ENCODE measurements around the gene APOC3. TPM values are rescaled to one million over a fixed set of nuclear protein-coding genes. Genes with fewer than 3 reads are reported as not detected.

Gene APOC3
- total and polyA plus RNA-seq, 8 donors = 0.32 to 2.1 (median 0.62) TPM; not detected in 3

DNA sequence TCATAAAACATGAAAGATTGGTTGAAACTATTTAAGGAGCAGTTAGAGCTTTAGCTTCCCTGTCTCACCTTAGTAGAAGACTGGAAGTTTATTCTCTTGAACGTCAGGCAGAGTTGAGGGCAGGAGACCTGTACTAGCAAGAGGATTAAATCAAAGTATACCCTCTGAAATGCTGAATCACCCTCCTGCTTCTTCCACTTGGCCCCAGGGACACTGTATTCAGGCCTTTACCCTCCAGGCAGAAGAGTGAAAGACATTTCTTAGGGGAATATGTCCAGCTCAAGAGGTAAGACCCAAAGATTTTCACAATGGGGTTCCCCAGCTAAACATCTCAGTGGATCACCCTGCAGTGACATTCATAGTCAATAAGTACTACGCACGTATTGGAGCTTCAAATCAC, 18.5 kb upstream of the APOC3 start:
- H3K36me3 ChIP-seq = no peaks in the 10 kb centered on the region
- DNase-seq (no peak), ATAC-seq (no peak)
- H3K27ac ChIP-seq = no peak overlapping the region
- intact Hi-C loops (cut with DNase I) = no loop called here
- no peaks in the 10 kb centered on the region for H3K4me1 ChIP-seq
- no peaks in the 10 kb centered on the region for H3K27me3 ChIP-seq
- H3K4me3 ChIP-seq = no peak overlapping the region
- TF ChIP-seq, protein P1, sequence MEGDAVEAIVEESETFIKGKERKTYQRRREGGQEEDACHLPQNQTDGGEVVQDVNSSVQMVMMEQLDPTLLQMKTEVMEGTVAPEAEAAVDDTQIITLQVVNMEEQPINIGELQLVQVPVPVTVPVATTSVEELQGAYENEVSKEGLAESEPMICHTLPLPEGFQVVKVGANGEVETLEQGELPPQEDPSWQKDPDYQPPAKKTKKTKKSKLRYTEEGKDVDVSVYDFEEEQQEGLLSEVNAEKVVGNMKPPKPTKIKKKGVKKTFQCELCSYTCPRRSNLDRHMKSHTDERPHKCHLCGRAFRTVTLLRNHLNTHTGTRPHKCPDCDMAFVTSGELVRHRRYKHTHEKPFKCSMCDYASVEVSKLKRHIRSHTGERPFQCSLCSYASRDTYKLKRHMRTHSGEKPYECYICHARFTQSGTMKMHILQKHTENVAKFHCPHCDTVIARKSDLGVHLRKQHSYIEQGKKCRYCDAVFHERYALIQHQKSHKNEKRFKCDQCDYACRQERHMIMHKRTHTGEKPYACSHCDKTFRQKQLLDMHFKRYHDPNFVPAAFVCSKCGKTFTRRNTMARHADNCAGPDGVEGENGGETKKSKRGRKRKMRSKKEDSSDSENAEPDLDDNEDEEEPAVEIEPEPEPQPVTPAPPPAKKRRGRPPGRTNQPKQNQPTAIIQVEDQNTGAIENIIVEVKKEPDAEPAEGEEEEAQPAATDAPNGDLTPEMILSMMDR (IDR thresholded peaks at IDR 0.05) = no peak
- no peaks in the 10 kb centered on the region for H3K9me3 ChIP-seq

DNA sequence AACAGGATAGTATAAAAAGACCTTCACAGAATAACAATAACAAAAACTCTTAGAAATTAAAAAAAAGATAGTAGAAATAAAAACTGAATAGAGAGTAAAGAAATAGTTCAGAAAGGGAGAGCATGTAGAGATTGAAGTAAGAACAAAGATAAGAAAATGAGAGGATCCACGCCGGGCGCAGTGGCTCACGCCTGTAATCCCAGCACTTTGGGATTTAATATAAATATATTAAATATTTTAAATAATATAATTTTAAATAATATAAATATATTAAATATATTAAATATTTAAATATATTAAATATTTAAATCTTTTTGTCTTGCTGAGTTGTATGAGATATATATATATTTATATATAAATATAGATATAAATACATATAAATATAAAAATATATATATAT, 17.6 kb upstream of the APOC3 start:
- ATAC-seq = no peak
- TF ChIP-seq, protein P1 (IDR thresholded peaks at IDR 0.05) = no peak
- Histone ChIP-seq H3K27me3 (no peaks in the 10 kb centered on the region), H3K36me3 (no peaks in the 10 kb centered on the region), H3K4me1 (no peaks in the 10 kb centered on the region), H3K4me3 (no peak overlapping the region), H3K9me3 (no peaks in the 10 kb centered on the region), H3K27ac (no peak overlapping the region)
- intact Hi-C loops (cut with DNase I) = no loop called here
- DNase-seq = no peak

DNA sequence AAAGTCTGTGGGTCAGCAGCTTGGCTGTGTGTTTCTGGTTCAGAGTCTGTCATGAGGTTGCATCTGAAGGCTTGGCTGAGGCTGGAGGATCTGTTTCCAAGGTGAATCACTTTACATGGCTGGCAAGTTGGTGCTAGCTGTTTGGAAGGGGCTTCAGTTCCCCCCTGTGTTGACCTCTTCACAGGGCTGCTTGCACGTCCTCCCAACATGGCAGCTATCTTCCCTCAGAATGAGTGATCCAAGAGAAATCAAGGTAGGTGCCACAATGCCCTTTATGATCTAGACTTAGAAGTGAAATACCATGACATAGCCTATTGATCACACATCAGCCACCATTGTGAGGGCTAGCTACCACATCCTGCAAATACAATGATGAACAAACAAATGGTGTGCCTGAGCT, 16.5 kb upstream of the APOC3 start:
- ATAC-seq (no peak), DNase-seq (no peak)
- Histone ChIP-seq H3K27ac (no peak overlapping the region), H3K27me3 (no peaks in the 10 kb centered on the region), H3K9me3 (no peaks in the 10 kb centered on the region), H3K4me1 (no peaks in the 10 kb centered on the region), H3K36me3 (no peaks in the 10 kb centered on the region), H3K4me3 (no peak overlapping the region)
- TF ChIP-seq, protein P1 (IDR thresholded peaks at IDR 0.05) = no peak
- intact Hi-C loops (cut with DNase I) = no loop called here

DNA sequence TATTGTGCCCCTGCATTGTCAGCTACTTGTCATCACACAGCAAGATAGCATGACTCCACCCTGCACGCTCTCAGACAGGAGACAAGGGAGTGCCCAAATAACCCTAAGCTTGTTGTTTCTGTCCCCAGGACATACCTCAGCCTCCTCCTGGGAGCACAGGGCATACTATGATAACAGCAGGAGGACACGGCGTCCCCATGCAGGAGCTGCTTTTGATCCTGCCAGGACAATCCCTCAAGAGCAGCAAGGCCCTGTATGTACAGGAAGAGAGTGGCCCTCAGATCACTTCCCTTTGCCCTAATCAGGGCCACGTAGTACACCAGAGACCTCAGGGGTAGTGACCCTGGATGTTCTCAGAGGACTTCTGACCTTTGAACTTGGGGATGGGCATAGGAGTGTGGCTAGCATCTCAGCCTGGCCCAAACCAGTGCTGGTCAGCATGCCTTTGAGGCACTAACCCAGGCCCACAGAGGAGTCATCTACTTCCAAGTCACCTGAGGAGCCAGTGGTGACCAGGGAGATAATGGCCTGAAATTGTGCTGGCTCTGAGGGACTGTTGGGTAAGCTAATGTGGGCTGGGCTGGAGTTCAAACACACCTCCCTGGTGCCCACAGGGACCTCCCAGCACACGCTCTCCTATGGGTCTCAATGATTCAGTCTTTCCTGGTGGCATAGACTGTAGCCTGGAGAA, 15.8 kb upstream of the APOC3 start:
- Histone ChIP-seq H3K4me3 (no peak overlapping the region), H3K27me3 (no peaks in the 10 kb centered on the region), H3K36me3 (no peaks in the 10 kb centered on the region), H3K27ac (no peak overlapping the region), H3K4me1 (no peaks in the 10 kb centered on the region), H3K9me3 (no peaks in the 10 kb centered on the region)
- no peak for ATAC-seq
- TF ChIP-seq, protein P1 (IDR thresholded peaks at IDR 0.05) = no peak
- no peak for DNase-seq
- intact Hi-C loops (cut with DNase I) = no loop called here

DNA sequence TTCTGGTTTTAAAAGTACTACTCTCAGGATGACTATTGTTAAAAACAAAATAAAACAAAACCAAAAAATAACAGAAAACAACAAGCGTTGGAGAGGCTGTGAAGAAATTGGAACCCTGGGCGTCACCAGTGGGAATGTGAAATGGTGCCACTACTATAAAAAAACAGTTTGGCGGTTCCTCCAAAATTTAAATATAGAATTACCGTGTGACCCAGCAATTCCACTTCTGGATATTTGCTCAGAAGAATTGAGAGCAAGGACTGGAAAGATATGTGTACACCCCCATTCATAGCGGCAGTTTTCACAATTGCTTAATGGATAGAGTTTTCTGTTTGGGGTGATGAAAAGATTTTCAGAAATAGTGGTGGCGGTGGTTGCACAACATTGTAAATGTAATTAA, 15.2 kb upstream of the APOC3 start:
- H3K9me3 ChIP-seq = no peaks in the 10 kb centered on the region
- no peak for ATAC-seq
- H3K27ac ChIP-seq = no peak overlapping the region

More for the DNA sequence above, 15.2 kb upstream of the APOC3 start:
- no peaks in the 10 kb centered on the region for H3K36me3 ChIP-seq
- no peak for DNase-seq
- no peaks in the 10 kb centered on the region for H3K4me1 ChIP-seq
- TF ChIP-seq, protein P1 (IDR thresholded peaks at IDR 0.05) = no peak
- no peaks in the 10 kb centered on the region for H3K27me3 ChIP-seq
- no peak overlapping the region for H3K4me3 ChIP-seq
- intact Hi-C loops (cut with DNase I) = no loop called here

All from left lung (tissue), 10 donors.